Activated B cell treated with CpG ODN at 0.5 μM for 24 hours (primary cell): Measurements from ENCODE around the gene TBX20. TPM values are rescaled to one million over a fixed set of nuclear protein-coding genes. Genes with fewer than 3 reads are reported as not detected.
A peak's percentile ranks its signal among the peaks of the same experiment; 100 is the strongest.

ENCODE experiments used
- ATAC-seq: fragments of 200-7000 bp; cut with Tn5 transposase; one replicate; pipeline ENCODE4 v1.10.0; 2021; ENCODE audit warnings: low read depth, mild to moderate bottlenecking, moderate library complexity
- CTCF ChIA-PET: fragments of 350-600 bp; sonication (Branson Sonifier 250); formaldehyde crosslinking; loops from one replicate; lab custom pipeline; 2021; ENCODE audit warnings: antibody characterized with exemption; lab: Charles Lee
- POLR2A ChIA-PET: fragments of 350-600 bp; sonication (Branson Sonifier 250); formaldehyde crosslinking; loops from one replicate; lab custom pipeline; 2021; ENCODE audit warnings: antibody characterized with exemption; lab: Charles Lee
- DNase-seq: peaks from one replicate; pipeline ENCODE4 v3.0.0; 2022
- H3K27ac Mint-ChIP-seq: one replicate; pipeline ENCODE4 v1.8.0; 2020; ENCODE audit warnings: mixed read lengths
- H3K27me3 Mint-ChIP-seq: one replicate; pipeline ENCODE4 v1.8.0; 2021; ENCODE audit warnings: mixed read lengths
- H3K36me3 Mint-ChIP-seq: one replicate; pipeline ENCODE4 v1.8.0; 2021; ENCODE audit warnings: low read depth, mixed read lengths
- H3K4me1 Mint-ChIP-seq: one replicate; pipeline ENCODE4 v1.8.0; 2021; ENCODE audit warnings: mixed read lengths
- H3K4me3 Mint-ChIP-seq: one replicate; pipeline ENCODE4 v1.8.0; 2020; ENCODE audit warnings: mild to moderate bottlenecking, mixed read lengths
- H3K9me3 Mint-ChIP-seq: one replicate; pipeline ENCODE4 v1.8.0; 2020; ENCODE audit warnings: mixed read lengths
- CTCF ChIP-seq: fragments of 200-600 bp; IDR thresholded peaks from one replicate; pipeline ENCODE4 v1.8.0; 2022; ENCODE audit warnings: antibody characterized with exemption, mild to moderate bottlenecking
- intact Hi-C: fragments of 100-400 bp; cut with micrococcal nuclease; formaldehyde crosslinking; loops from one replicate; pipeline ENCODE4 v1.15.1; 2024
- total RNA-seq: library from RNA; stranded (reverse); gene quantifications from 2 replicates; pipeline ENCODE4 v1.2.3, GENCODE V29; 2022

TBX20 gene
- total RNA-seq, 1 donor from 2014 or later, result 0.11 TPM

DNA sequence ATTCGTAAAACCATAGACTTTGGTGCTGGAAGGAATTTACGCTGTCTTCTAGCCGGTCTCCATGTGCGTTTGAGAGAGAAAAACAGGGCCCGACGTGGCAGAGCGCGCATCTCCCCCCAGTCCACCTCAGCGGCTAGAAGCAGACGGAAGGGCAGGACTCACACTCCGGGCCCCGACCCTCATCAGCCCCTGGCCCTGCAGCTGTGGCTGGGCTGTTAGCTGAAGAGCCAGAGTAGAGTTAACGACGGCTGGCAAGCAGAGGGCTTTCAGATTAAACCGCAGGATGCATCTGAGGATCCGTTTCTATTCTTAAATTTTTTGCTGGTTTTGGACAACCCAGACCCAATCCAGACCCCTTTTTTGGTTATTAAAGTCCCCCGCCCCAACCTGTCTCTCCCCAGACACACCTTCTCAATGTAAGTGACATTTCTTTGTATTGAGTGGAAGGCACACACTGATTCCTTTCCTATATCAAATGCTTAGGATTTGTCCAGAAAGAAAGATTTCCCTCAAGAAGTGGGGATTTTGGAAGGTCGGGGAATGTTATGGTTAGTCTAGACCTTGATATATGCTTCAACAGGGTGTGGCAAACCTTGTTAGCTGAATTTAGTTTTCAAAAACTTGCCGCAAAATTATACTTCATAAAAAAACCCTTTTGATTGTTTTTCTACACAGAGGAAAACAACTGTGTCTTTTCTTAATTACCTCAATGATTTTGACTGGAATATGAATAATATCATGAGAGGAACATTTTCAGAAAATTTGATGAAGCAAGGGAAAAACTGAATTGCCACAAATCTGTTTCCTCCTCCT lies 1.7 kb upstream of the TBX20 start:
- intact Hi-C loops, result no loop called here
- peaks cover 2% of the 10 kb centered on the region for H3K9me3 Mint-ChIP-seq
- TF ChIP-seq CTCF, result no peak
- H3K27me3 Mint-ChIP-seq, result peaks cover 78% of the 10 kb centered on the region
- no peaks in the 10 kb centered on the region for H3K36me3 Mint-ChIP-seq
- peaks cover 16% of the 10 kb centered on the region for H3K4me1 Mint-ChIP-seq
- H3K27ac Mint-ChIP-seq, result no peak overlapping the region
- no peak for ATAC-seq
- ChIA-PET CTCF (no interaction called here), POLR2A (no interaction called here)
- no peak for DNase-seq
- no peak overlapping the region for H3K4me3 Mint-ChIP-seq

- Mint-ChIP-seq H3K36me3 (no peaks in the 10 kb centered on the region), H3K27me3 (peaks cover 78% of the 10 kb centered on the region), H3K27ac (no peak overlapping the region), H3K4me1 (peaks cover 16% of the 10 kb centered on the region), H3K4me3 (peak overlapping the region; percentile 44), H3K9me3 (peaks cover 2% of the 10 kb centered on the region)
- CTCF ChIA-PET, result no interaction called here
- POLR2A ChIA-PET, result no interaction called here
- DNase-seq, result no peak
- intact Hi-C loops, result loop anchor here (5.0 kb wide), 1 partner anchor 217 kb away; the partner anchor contains the start of gene DPY19L1
- no peak for TF ChIP-seq CTCF
- no peak for ATAC-seq
Measured at GRCh38 chr7:35254496-35255442, 869 bp upstream of the TBX20 start.

DNA sequence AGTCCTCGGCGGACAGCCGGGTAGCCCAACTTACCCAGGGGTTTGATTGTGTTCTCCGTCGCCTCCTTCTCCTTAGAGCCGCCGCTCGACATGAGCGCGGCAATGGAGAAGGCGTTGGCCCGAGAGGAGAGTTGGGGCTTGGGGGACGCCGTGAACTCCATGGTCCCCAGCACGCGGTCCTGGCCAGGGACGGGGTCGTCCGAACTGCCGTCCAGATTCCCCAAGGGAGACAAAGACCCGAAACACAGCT lies 515 bp downstream of the TBX20 start:
- ChIA-PET POLR2A (no interaction called here), CTCF (no interaction called here)
- intact Hi-C loops, result loop anchor here (5.0 kb wide), 1 partner anchor 216 kb away; the partner anchor contains the start of gene DPY19L1
- no peak overlapping the region for H3K27ac Mint-ChIP-seq
- peaks cover under 1% of the 10 kb centered on the region for H3K9me3 Mint-ChIP-seq
- TF ChIP-seq CTCF, result no peak
- H3K4me1 Mint-ChIP-seq, result peaks cover 14% of the 10 kb centered on the region
- ATAC-seq (no peak), DNase-seq (no peak)
- H3K36me3 Mint-ChIP-seq, result no peaks in the 10 kb centered on the region
- H3K4me3 Mint-ChIP-seq, result peak overlapping the region; percentile 70
- peaks cover 77% of the 10 kb centered on the region for H3K27me3 Mint-ChIP-seq

DNA sequence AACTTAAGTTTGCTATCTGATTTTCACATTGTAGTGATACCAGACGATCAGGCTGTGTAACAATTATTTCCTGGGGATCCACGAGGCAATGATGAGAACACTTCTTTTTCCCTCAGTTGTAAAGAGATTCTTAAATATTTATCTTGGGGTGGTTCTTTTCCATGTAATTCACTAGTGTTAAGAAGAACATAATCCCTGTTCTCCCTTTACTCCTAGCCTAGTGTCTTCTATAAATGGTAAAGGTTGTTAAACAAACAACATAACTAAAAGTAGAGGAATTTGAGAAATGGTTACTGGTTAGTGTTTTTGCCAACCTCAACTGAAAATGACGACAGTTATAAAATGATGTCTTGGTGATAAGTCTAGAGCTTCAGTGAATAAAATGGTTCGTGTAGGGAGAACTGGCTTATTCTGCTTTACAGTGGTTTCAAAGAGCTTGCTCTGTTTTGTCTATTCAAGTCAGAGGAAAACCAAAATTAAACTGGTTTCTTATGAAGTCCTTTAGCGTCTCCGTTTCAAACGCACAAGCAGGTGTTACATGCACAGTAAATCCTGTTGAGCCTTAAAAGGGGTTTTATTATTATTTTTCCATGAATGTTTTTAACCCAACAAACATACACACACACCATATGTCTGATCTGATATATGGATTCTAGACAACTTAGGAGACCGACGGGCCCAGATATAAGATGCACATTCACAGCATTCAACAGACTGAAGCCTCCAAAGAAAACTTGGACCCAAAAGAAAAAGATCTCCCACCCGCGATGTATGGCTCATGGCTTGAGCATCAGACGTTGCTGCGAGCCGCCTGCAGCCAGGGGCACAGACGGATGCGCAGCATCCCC lies 1.1 kb downstream of the TBX20 start:
- no peak for TF ChIP-seq CTCF
- Mint-ChIP-seq H3K4me3 (peak overlapping the region; percentile 70), H3K9me3 (no peaks in the 10 kb centered on the region), H3K36me3 (no peaks in the 10 kb centered on the region), H3K4me1 (peaks cover 13% of the 10 kb centered on the region), H3K27me3 (peaks cover 78% of the 10 kb centered on the region), H3K27ac (no peak overlapping the region)
- DNase-seq (no peak), ATAC-seq (no peak)
- POLR2A ChIA-PET, result no interaction called here
- intact Hi-C loops, result loop anchor here (5.0 kb wide), 1 partner anchor 216 kb away; the partner anchor contains the start of gene DPY19L1
- CTCF ChIA-PET, result no interaction called here
